HG03354 (cell line): Measurements from ENCODE around the gene CGB3.

Experiments used
- ATAC-seq: cut with Tn5 transposase; IDR thresholded peaks from one replicate; pipeline ENCODE4 v1.9.1; 2021; ENCODE audit warnings: mild to moderate bottlenecking; ENCODE audit not compliant: unreplicated experiment, poor library complexity, severe bottlenecking

The CGB3 gene

GRCh38 chr19:48991011-48991609 is 33.0 kb downstream of the CGB3 start:
- ATAC-seq, result no peak

DNA sequence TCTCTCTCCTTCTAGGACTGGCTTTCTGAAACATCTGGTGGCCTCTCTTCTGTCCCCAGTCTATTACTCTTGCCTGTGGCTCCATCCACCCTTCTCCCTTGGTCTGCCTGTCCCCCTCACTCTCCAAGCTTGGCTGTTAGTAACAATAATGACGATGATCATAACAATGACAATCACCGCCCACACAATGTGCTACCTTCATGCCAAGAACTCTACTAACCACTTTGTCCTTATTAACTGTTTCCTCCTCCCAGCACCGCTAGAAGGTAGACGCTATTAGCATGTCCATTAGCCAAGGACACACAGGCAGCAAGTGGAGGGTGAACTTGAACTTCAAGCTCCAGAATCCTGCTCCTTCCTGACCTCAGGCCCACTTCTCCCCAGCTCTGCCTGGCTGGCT is 33.7 kb downstream of the CGB3 start:
- ATAC-seq, result no peak

GRCh38 chr19:48989701-48990291 is 34.3 kb downstream of the CGB3 start:
- no peak for ATAC-seq

DNA sequence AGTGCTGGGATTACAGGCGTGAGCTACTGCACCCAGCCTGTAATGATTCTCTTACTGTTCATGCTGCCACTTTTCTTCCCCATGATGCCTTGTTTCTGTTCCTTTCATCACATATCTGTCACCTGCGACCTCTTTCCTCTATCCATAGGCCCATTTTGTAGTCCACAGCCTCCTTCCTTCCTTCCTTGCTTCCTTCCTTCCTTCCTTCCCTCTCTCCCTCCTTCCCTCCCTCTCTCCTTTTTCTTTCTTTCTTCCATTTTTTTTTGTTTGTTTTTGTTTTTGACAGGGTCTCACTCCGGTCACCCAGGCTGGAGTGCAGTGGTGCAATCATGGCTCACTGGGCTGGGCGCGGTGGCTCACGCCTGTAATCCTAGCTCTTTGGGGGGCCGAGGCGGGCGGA is 35.3 kb downstream of the CGB3 start:
- ATAC-seq, result no peak

DNA sequence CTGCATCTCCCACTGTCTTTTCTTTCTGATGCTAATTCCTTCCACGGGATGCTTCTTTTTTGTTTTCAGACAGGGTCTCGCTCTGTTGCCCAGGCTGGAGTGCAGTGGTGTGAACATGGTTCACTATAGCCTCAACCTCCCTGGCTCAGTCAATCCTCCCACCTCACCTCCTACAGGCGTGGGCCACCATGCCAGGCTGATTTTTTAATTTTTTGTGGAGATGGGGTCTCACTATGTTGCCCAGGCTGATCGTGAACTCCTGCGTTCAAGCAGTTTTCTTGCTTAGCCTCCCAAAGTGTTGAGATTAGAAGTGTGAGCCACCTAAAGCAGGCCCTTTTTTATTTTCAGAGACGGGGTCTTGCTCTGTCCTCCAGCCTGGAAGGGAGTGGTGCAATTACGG is 35.8 kb downstream of the CGB3 start:
- no peak for ATAC-seq

- no peak for ATAC-seq
Observed at GRCh38 chr19:48987323-48987722, 36.8 kb downstream of the CGB3 start.

GRCh38 chr19:48986211-48986610 is 37.9 kb downstream of the CGB3 start:
- ATAC-seq, result no peak

DNA sequence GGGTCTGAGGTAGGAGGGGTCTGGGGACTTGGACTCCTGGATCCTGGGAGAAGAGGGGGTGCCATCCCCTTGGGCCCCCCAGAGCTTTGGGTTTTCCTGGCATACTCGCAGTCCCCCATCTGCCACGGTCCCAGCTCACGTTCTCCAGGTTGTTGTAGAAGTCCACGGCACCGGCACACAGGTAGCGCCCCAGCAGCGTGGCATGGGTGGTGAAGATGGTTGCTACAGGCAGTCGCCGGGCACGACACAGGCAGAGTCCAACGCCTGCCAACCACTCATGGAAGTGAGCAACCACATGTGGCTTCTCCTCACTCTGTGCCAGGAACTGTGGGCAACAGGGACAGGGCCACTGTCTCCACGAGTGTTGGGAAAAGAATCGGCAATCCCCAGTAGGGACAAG is 38.4 kb downstream of the CGB3 start:
- no peak for ATAC-seq

- ATAC-seq, result no peak
Observed at GRCh38 chr19:48982280-48982679, 41.9 kb downstream of the CGB3 start.

DNA sequence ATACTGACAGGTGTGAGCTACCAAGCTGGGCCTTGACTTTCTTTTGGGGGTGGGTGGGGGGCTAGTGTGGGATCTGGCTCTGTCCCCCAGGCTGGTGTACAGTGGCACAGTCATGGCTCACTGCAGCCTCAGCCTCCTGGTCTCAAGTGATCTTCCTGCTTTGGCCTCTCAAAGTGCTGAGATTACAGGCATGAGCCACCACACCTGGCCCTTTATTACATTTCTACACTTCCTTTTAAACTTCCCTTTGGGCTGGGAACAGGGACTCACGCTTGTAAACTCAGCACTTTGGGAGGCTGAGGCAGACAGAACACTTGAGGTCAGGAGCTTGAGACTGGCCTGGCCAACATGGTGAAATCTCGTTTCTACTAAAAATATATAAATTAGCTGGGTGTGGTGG is 47.1 kb downstream of the CGB3 start:
- ATAC-seq, result no peak

DNA sequence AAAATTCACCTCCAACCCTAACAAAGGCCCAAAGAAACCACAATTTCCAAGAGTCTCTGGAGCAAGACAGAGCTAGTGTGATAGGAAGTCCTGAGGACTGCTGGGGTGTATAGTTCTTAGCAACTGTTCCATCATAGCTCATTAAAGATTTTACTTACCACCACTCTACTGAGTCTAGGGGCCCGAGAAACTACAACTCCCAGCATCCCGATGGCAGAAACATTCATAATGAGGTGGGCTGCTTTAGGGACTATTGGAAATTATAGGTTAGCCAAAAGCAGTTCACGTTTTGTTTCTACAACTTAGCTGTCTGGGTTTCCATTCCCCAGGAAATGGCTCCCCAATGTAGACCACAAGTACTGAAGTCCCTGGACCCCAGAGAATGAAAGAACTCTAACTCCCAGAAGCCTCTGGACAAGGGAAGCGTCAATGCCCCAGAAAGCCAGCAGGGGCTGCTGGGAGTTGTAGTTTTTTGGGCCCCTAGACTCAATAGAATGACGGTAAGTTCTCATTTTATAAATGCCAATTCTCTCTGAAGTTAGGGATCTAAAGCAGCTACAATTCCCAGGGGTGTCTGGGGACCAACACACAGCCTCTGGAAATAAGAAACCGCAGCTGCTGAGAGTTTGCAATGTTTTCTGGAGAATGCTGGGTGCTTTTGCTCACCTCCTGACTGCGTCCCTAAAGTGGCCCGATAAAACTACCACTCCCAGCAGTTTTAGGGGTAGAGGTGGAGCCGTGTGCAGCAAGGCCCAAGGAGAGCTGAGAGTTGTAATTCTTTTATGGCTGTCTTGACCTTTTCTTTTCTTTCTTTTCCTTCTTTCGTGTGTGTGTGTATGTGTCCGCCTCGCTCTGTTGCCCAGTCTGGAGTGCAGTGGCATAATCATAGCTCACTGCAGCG is 47.9 kb downstream of the CGB3 start:
- ATAC-seq, result no peak
